HG03460 (cell line): ENCODE results near the gene TSTD2.
"Not testable (repeated sequence)": the region's sequence is repeated elsewhere in the genome, so short reads cannot be mapped to it uniquely, and the experiment has no call there.

Experiments
- ATAC-seq: cut with Tn5 transposase; IDR thresholded peaks from one replicate; pipeline ENCODE4 v1.9.1; 2021; ENCODE audit not compliant: unreplicated experiment

The TSTD2 gene

GRCh38 chr9:97632248-97632984 is 752 bp downstream of the TSTD2 start:
- ATAC-seq: peak; percentile 10

GRCh38 chr9:97630591-97630990 is 2.6 kb downstream of the TSTD2 start:
- no peak for ATAC-seq

DNA sequence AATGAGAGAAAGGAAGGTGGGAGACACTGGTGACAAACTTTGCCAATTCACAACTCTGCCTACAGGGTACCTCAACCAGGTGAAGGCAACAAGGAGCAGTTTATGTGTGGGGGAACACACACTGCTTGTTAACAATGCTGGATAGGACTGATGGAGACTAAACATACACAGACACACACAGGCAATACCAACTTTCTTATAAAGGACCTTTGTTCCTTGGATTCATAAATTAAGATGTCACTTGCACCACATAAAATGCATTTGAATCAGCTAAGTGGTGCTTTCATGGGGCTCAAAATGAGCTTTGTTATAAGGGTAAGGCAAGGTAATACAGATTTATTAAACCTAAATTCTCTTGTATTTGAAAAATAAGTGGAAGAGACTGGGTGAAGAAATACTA is 4.0 kb downstream of the TSTD2 start:
- ATAC-seq: no peak

DNA sequence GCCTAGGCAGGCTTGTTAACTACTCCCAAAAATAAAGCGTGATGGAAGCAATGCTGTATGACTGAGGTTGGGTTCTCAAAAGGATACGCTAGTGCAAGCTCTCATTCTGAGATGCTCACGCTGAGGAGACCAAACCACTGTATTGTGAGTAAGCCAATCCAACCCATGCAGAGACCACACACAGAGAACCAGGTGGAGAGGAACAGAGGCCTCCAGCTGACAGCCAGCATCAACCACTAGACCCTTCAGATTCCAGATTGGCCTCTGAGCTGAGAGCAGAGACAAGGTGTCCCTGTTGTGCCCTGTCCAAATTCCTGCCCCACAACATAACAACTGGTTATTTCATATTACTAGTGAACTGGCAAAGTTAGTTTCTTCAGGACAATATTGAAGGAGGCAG is 4.5 kb downstream of the TSTD2 start:
- no peak for ATAC-seq

DNA sequence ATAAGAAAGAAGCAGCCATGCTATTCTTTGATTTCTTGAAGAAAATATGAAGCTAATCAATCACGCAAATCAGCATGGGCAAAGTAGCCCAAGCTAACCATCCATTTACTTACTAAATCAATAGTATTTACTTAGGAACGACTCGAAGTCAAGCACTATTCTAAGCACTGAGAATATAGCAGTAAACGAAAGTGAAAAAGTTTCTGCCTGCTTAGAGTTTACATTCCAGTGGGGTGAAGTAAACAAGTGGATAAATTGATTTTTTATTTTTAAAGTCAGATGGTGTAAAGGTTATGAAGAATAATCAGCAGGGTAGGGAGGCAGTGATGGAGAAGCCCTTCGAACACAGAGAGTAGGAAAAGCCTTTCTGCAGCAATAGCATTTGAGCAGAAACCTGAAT is 5.5 kb downstream of the TSTD2 start:
- no peak for ATAC-seq

- no peak for ATAC-seq
These were observed 7.5 kb downstream of the TSTD2 start for GRCh38 chr9:97625620-97626019.

GRCh38 chr9:97623946-97624345 is 9.2 kb downstream of the TSTD2 start:
- no peak for ATAC-seq

DNA sequence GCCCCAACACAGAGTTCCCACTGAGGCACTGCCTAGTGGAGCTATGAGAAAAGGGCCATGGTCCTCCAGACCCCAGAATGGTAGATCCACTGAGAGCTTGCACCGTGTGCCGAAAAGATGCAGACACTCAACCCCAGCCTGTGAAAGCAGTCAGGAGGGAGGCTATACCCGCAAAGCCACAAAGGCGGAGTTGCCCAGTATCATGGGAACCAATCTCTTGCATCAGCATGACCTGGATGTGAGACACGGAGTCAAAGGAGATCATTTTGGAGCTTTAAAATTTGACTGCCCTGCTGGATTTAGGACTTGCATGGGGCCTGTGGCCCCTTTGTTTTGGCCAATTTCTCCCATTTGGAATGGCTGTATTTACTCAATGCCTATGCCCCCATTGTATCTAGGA is 10.7 kb downstream of the TSTD2 start:
- ATAC-seq: not testable (repeated sequence)

- not testable (repeated sequence) for ATAC-seq
These were observed 13.1 kb downstream of the TSTD2 start for GRCh38 chr9:97620063-97620462.

DNA sequence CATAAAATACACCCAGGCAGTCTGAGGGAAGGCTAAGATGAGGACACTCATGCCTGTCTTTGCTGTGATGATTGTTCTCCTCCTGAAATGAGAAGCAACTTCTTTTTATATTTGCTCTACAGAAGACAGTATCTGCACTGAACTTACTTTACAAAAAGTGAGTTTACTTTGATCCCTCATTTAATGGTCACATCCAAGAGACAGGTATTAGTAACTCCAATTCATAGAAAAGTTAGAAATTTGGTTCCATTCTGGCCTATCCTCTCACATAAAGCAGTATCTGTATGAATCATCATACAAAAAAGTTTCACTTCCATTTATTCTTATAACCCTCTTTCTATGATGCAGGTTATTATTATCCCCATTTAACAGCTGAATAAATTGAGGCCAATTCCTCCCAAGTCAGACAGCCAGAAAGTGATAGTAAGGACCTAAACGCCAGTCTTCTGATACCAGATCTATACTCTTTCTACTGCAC is 15.2 kb downstream of the TSTD2 start:
- ATAC-seq: no peak

- no peak for ATAC-seq
These were observed 17.6 kb downstream of the TSTD2 start for GRCh38 chr9:97615439-97616072.

DNA sequence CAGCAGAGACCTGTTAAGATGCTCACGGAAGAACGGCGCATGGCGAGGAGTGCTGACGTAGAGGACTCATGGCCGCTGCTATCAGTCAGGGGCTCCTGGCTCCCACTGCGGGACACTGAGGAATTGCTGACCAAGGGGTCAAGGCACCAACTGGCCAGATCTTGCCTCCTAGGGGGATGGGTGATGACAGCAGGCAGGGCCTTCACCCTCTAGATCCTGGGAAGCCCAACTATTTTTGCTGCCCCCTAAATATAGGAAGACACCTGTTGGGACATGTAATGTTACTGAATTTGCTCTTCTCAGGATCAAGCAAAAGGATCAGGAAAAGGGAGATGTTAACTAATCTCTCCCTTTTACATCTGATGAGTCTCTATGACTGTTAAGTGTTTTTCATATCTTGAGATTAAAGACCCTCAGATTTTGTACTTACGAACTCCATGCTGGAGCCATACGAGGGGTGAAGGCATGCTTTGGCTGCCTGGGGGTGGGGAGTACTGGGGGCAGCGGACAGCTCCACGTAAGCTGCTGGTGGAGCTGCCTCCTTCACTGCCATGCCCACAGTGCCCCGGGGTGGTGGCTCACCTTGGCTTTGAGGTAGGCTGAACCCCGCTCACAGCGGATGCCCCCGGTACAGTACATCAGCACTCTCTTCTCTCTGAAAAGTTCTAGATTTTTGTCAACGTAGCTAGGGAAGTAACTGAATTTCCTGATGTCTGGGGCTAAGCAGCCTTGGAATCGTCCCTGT is 28.1 kb downstream of the TSTD2 start:
- ATAC-seq: no peak

- no peak for ATAC-seq
These were observed 30.7 kb downstream of the TSTD2 start for GRCh38 chr9:97602430-97602829.

DNA sequence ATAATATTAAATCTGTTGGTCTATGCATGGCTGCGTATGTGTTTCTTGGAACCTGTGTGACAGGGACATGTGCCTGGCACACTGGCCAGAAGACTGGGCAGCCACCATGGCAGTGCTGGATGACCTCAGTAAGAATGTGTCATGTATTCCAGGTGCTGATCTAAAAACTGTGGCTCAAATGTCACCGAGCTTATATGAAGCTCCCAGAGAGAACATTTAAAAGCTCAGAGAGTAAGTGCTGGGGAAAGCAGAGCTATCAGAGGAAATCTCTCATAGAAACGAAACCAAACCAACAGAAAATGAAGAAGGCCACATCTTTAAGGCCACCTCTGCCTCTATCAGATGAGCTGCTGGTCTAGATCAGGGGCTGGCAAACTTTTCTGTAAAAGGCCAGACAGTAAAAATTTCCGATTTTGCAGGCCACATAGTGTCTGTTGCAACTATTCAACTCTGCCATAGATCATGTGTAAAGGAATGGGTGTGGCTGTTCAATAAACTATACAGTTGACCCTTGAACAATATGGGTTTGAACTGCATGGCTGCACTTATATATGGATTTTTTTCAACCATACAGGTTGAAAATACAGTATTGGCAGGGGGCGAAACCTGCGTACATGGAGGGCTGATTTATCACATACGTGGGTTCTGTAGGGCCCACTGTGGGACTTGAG is 31.8 kb downstream of the TSTD2 start:
- ATAC-seq: no peak

- no peak for ATAC-seq
These were observed 32.5 kb downstream of the TSTD2 start for GRCh38 chr9:97600531-97601227.

DNA sequence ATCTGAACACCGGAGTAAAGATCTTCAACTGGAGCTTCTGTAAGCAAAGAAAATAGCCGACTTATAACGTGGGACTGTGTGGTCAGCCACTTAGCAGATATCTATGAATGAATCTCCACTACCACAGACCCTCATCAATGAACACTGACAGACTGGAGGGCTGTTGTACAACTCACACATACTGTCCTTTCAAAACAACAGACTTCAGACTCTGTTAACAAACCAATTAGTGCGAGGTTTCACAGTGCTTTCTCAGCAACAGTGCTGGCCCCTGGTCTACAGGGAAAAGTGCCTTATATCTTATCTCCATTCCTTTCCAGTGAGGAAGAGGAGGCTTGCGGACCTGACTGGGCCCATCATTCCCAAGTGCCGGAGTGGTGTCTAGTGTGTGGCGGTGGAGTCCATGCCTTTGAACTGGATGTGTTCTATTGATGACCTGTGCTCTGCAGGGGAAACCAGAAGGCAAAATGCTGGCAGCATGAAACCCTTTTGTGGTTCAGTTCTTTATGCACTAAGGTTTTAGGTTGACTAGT is 33.8 kb downstream of the TSTD2 start:
- no peak for ATAC-seq

DNA sequence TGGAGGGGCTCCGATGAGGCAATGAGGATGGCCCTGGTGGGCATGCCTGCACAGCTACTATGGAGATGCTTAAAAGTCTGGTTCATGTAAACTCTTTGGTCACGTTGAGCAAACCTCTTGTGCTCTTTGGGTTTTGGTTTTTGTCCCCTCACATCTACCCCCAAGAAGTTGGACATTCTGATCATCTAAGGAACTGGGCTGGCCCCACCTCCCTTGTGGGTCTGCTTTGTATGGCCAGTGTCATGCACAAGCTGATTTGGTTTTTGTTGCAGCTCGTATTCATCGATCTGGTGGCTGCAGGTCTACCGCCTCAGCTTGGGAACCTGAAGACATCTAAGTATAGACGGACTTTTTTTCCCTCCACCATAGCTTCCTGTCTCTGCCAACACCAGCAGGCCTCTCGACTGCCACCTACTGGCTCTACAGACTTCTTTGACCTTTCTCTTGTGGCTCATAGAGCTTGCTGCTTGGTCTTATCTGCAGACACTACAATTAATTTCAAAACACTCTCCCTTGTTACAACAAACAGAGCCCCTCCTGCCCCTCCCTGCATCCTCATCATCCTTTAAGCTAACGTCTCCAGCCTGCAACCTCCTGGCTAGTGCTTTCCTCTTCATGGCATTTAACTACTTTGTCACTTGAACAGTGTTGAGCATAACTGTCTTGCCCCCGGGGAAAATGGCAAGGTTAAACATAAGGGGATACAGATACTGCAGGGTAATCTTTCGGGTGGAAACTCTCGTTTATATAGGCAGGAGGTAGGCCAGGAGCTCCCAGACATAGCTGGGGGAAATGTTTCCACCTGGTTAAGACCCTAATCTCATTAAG is 34.5 kb downstream of the TSTD2 start:
- peak; percentile 87 for ATAC-seq

GRCh38 chr9:97596906-97597305 is 36.3 kb downstream of the TSTD2 start:
- ATAC-seq: no peak

- ATAC-seq: no peak
These were observed 38.7 kb downstream of the TSTD2 start for GRCh38 chr9:97594381-97594921.
